ENCODE data around the gene ATP4A. TPM values are rescaled to one million over a fixed set of nuclear protein-coding genes. Genes with fewer than 3 reads are reported as not detected.

The ATP4A gene
- total and polyA plus RNA-seq, 2 donors (not counting 1 experiment from before 2014, with no cell fraction given) = not detected

DNA sequence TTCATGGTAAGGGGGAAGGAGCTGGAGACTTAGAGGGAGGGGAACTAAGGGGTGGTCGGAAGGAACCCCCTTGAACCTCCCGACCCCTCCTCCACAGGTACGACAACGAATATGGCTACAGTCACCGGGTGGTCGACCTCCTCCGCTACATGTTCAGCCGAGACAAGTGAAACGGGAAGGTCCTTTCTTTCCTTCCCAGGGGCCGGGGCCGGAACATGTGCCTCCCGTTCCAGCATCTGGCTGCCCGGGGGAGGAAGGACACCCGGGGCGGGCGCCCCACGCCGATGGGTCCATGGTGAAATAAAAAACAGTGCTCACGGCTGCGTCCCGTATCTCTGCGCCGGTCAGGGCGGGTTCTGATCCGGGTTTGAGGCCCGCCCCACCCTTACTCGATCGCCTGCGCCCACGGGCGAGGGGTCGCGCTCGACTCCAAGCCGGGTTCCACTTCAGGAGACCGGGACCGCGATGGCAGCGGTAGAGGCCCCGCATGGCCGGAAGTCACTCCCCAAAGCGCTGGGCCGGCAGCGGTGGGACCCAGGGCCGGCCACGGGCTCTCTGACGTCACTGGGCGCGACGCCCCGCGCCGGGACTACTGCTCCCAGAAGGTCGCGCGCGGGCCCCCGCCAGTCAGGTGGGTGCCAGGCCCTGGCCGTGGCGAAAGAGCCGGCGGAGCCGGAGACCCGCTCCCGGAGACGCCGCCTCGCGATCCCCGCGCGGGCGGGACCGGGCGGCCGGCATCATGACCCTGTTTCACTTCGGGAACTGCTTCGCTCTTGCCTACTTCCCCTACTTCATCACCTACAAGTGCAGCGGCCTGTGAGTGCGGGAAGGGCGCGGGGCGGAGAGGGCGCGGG, 18.2 kb downstream of the ATP4A start, which contains the start of gene TMEM147:
Gene TMEM147 (plus strand): TSS at position 626 of the 854 bp plus-strand sequence. CDS start 114 bp downstream, at position 740.
- ChIA-PET POLR2A (interaction anchor here (0.6 kb wide), 1 partner anchor 57 kb away, joined by 4 read pairs; no protein-coding TSS in a partner anchor), CTCF (interaction anchor here (1.5 kb wide), 1 partner anchor 35 kb away, joined by 5 read pairs; no protein-coding TSS in a partner anchor)
- Histone ChIP-seq H2AFZ (ENCODE audit: insufficient read depth, low read depth, low read length, poor library complexity, severe bottlenecking) (peak within 1 kb of the TSS; percentile 96), H3K4me1 (ENCODE audit: control insufficient read depth in 2 of 2, insufficient read depth in 2 of 2, low read length in 2 of 2) (peaks cover 16 to 34% of the 10 kb centered on the region in 2 donors), H3K27ac (ENCODE audit: low read length in 2 of 2) (peak within 1 kb of the TSS; percentile 87 to 92), H3K79me2 (ENCODE audit: control insufficient read depth, insufficient read depth, low read length) (peaks cover 28% of the 10 kb centered on the region), H3K9me3 (ENCODE audit: control extremely low read depth in 1 of 3, control insufficient read depth in 2 of 3, insufficient read depth in 1 of 3, low read length in 2 of 3) (no peaks in the 10 kb centered on the region), H4K20me1 (ENCODE audit: control insufficient read depth, insufficient read depth, low read length, poor library complexity, severe bottlenecking) (no peaks in the 10 kb centered on the region), H3K4me3 (ENCODE audit: control extremely low read depth in 1 of 5, extremely low read depth in 1 of 5, insufficient read depth in 1 of 5, low read depth in 2 of 5, low read length in 4 of 5) (peak within 1 kb of the TSS; percentile 45 to 97 (median 86)), H3K36me3 (replicated peaks in 1 of 2; ENCODE audit: control extremely low read depth in 1 of 2, control insufficient read depth in 1 of 2, extremely low read depth in 1 of 2, insufficient read depth in 2 of 2, low read length in 1 of 2) (peaks cover 0 to 11% of the 10 kb centered on the region in 2 experiments), H3K4me2 (replicated peaks; ENCODE audit: low read depth, low read length, poor library complexity, severe bottlenecking) (peak within 1 kb of the TSS; percentile 98), H3K9ac (ENCODE audit: low read length) (peak within 1 kb of the TSS; percentile 87), H3K27me3 (replicated peaks in 1 of 4; ENCODE audit: control extremely low read depth in 1 of 4, control insufficient read depth in 3 of 4, insufficient read depth in 4 of 4, low read length in 3 of 4) (no peaks in the 10 kb centered on the region)
- Mint-ChIP-seq H3K4me3 (peak within 1 kb of the TSS; percentile 91), H3K9me3 (ENCODE audit: insufficient read depth) (no peaks in the 10 kb centered on the region), H3K27me3 (no peaks in the 10 kb centered on the region), H3K27ac (peak within 1 kb of the TSS; percentile 89), H3K4me1 (peaks cover 38% of the 10 kb centered on the region)
- TF ChIP-seq, protein P1, sequence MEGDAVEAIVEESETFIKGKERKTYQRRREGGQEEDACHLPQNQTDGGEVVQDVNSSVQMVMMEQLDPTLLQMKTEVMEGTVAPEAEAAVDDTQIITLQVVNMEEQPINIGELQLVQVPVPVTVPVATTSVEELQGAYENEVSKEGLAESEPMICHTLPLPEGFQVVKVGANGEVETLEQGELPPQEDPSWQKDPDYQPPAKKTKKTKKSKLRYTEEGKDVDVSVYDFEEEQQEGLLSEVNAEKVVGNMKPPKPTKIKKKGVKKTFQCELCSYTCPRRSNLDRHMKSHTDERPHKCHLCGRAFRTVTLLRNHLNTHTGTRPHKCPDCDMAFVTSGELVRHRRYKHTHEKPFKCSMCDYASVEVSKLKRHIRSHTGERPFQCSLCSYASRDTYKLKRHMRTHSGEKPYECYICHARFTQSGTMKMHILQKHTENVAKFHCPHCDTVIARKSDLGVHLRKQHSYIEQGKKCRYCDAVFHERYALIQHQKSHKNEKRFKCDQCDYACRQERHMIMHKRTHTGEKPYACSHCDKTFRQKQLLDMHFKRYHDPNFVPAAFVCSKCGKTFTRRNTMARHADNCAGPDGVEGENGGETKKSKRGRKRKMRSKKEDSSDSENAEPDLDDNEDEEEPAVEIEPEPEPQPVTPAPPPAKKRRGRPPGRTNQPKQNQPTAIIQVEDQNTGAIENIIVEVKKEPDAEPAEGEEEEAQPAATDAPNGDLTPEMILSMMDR (IDR thresholded peaks at IDR 0.05) = no peak
- no peak for TF ChIP-seq EZH2 (IDR thresholded peaks at IDR 0.05; ENCODE audit: borderline replicate concordance, insufficient read depth, low read depth, low read length, poor library complexity, severe bottlenecking)
- WGBS (ENCODE audit: insufficient coverage) = under 1% methylated on average over 85 of the region's 85 CpGs
- intact Hi-C loops (cut with micrococcal nuclease) = loop anchor here (1.0 to 5.0 kb wide), 6 partner anchors 67 to 172 kb away; partner anchors contain the start of genes COX6B1, HAUS5 and ZBTB32
- DNase-seq (peak; percentile 87), ATAC-seq (ENCODE audit: low read depth) (peak; percentile 92)

Measured in B cell (primary cell).